Right lobe of liver (tissue), 6 donors: ENCODE results near the gene GNAL. TPM values are rescaled to one million over a fixed set of nuclear protein-coding genes. Genes with fewer than 3 reads are reported as not detected.

Experiments
- ATAC-seq, 4 donors: fragments of 200-7000 bp; cut with Tn5 transposase; one replicate each; pipeline ENCODE4 v1.9.1; 2020; ENCODE audit warnings: mild to moderate bottlenecking in 4 of 4, moderate library complexity in 4 of 4
- DNase-seq, 3 donors: peaks; one replicate each; pipeline ENCODE4 v3.0.0-alpha.2; 2020
- H3K27ac ChIP-seq, 3 donors: fragments of 200-600 bp; one replicate each; pipeline ENCODE4 v1.8.0; 2022
- H3K27me3 ChIP-seq, 2 donors: fragments of 200-600 bp; one replicate each; pipeline ENCODE4 v1.8.0; 2022
- H3K36me3 ChIP-seq, 4 donors: fragments of 200-600 bp; sonication (generic) in 1 of 4; one replicate each; pipeline versions ENCODE4 v1.5.1 to v1.8.0; 2017 to 2022; ENCODE audit warnings: control low read depth in 1 of 4
- H3K4me1 ChIP-seq, 4 donors: fragments of 200-600 bp; sonication (generic) in 1 of 4; one replicate each; pipeline versions ENCODE4 v1.5.1 to v1.8.0; 2017 to 2022; ENCODE audit warnings: control low read depth in 1 of 4
- H3K4me3 ChIP-seq, 3 donors: fragments of 200-600 bp; one replicate each; pipeline ENCODE4 v1.8.0; 2022
- H3K9me3 ChIP-seq, 4 donors: fragments of 200-600 bp; sonication (generic) in 1 of 4; one replicate each; pipeline versions ENCODE4 v1.5.1 to v1.8.0; 2017 to 2022; ENCODE audit warnings: control low read depth in 1 of 4
- POLR2A ChIP-seq: fragments of 450-650 bp; IDR thresholded peaks from one replicate; pipeline ENCODE4 v1.6.1; 2017; ENCODE audit warnings: antibody characterized with exemption, mild to moderate bottlenecking
- WGBS: methylation state at CpG from one replicate; pipeline ENCODE4 v1.1.6; 2018; ENCODE audit warnings: low coverage, low lambda C conversion rate; ENCODE audit not compliant: insufficient coverage; ENCODE audit errors: missing lambda C conversion rate; 5-methylcytosine and 5-hydroxymethylcytosine counted together
- intact Hi-C, 2 donors: fragments of 100-400 bp; cut with DNase I; formaldehyde crosslinking; loops; one replicate each; pipeline versions ENCODE4 v1.11.2 to v1.14.1; 2022
- total RNA-seq, 6 experiments: library from RNA; depleted of rRNA in 2 of 6; stranded (reverse); fragments of >200 nt in 2 of 6; fragmentation: NEBNext Ultra II Directional in 3 of 6; extraction: Animal tissue kit (Norgen Biotek cat#: 25700) in 3 of 6; gene quantifications; one replicate each; pipeline versions ENCODE4 v1.1.0 to v1.2.4, GENCODE V29; 2016 to 2023
- TF ChIP-seq, protein P1 (sequence below), 4 donors: fragments of 200-600 bp in 3 of 4; fragments of 450-650 bp in 1 of 4; IDR thresholded peaks; one replicate each; pipeline versions ENCODE4 v1.5.1 to v1.8.0; 2016 to 2022; ENCODE audit warnings: antibody characterized with exemption in 4 of 4, mild to moderate bottlenecking in 2 of 4
- donor health status: DM: no; HTN: yes; CAD: no.
- donor health status: DM: no; HTN: no; CAD: no.
- donor health status: DM: no; HTN: no; CAD: no.
- donor health status: DM: no; HTN: yes; CAD: no.
- donor health status: DM: no; HTN: yes; CAD: no.

GNAL gene
- total RNA-seq, 6 experiments from 2014 or later, result 0.19 to 1.9 (median 1.2) TPM

DNA sequence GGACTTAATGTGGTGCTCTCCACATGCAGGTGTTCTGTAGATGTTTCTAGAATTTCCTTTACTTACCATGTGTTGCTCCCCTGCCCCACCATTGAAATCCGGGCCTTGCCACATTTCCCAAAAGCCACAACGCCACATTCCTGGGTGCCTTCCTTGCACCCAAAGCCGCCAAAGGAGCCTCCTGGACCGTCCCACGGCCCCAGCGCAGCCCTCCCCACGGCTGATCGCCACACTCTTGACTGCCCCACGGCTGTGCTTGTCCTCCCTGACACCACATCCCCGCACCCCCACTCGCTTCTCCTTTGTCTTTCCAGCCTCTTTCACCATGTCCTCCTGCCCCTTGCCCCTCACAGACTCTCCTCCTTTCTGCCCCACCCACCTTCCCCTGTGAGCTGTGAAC, 121.9 kb downstream of the GNAL start:
- no peak for ATAC-seq
- intact Hi-C loops, result no loop called here
- 84% methylated on average over 8 of the region's 11 CpGs for WGBS

DNA sequence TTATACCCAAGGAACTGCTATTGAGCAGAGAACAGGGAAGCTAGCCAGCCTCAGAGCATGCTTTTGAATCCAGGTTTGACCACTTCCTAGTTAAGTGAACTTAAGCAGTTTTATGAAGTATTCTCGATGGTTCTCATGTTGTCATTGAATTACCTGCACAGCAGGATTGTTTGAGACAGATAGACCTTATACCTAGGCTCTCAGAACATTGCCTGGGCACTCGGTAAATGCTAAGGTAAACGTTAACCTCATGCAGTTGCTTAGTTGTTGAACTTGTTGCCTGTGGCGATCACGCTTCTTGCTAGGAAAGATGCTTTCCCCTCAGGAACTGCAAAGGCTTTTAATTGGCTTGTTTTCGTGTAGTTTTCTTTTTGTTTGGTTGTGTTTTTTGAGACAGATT, 128.2 kb downstream of the GNAL start:
- no peak overlapping the region for H3K4me3 ChIP-seq
- DNase-seq (no peak), ATAC-seq (no peak)
- no peaks in the 10 kb centered on the region for H3K27me3 ChIP-seq
- TF ChIP-seq, protein P1, sequence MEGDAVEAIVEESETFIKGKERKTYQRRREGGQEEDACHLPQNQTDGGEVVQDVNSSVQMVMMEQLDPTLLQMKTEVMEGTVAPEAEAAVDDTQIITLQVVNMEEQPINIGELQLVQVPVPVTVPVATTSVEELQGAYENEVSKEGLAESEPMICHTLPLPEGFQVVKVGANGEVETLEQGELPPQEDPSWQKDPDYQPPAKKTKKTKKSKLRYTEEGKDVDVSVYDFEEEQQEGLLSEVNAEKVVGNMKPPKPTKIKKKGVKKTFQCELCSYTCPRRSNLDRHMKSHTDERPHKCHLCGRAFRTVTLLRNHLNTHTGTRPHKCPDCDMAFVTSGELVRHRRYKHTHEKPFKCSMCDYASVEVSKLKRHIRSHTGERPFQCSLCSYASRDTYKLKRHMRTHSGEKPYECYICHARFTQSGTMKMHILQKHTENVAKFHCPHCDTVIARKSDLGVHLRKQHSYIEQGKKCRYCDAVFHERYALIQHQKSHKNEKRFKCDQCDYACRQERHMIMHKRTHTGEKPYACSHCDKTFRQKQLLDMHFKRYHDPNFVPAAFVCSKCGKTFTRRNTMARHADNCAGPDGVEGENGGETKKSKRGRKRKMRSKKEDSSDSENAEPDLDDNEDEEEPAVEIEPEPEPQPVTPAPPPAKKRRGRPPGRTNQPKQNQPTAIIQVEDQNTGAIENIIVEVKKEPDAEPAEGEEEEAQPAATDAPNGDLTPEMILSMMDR (IDR thresholded peaks at IDR 0.05), result no peak
- TF ChIP-seq POLR2A, result no peak
- H3K4me1 ChIP-seq, result no peaks in the 10 kb centered on the region
- no peaks in the 10 kb centered on the region for H3K9me3 ChIP-seq
- no peaks in the 10 kb centered on the region for H3K36me3 ChIP-seq
- no peak overlapping the region for H3K27ac ChIP-seq
- intact Hi-C loops, result no loop called here
- WGBS, result 44% methylated on average over 3 of the region's 6 CpGs

More for the DNA sequence above, 121.9 kb downstream of the GNAL start:
- H3K4me1 ChIP-seq, result no peaks in the 10 kb centered on the region
- H3K27ac ChIP-seq, result no peak overlapping the region
- H3K4me3 ChIP-seq, result no peak overlapping the region
- H3K36me3 ChIP-seq, result no peaks in the 10 kb centered on the region
- no peaks in the 10 kb centered on the region for H3K9me3 ChIP-seq
- TF ChIP-seq, protein P1 (IDR thresholded peaks at IDR 0.05), result no peak
- TF ChIP-seq POLR2A, result no peak
- H3K27me3 ChIP-seq, result no peaks in the 10 kb centered on the region
- DNase-seq, result no peak

- DNase-seq (no peak), ATAC-seq (no peak)
- intact Hi-C loops, result no loop called here
- H3K27ac ChIP-seq, result no peak overlapping the region
- H3K36me3 ChIP-seq, result no peaks in the 10 kb centered on the region
- H3K4me3 ChIP-seq, result no peak overlapping the region
- TF ChIP-seq, protein P1 (IDR thresholded peaks at IDR 0.05), result no peak
- TF ChIP-seq POLR2A, result no peak
- no peaks in the 10 kb centered on the region for H3K4me1 ChIP-seq
- H3K9me3 ChIP-seq, result no peaks in the 10 kb centered on the region
- no peaks in the 10 kb centered on the region for H3K27me3 ChIP-seq
- WGBS, result 71% methylated on average over 17 of the region's 17 CpGs
Observed at GRCh38 chr18:11818486-11819203, 129.6 kb downstream of the GNAL start.

GRCh38 chr18:11819938-11820337, 130.9 kb downstream of the GNAL start:
- TF ChIP-seq POLR2A, result no peak
- TF ChIP-seq, protein P1 (IDR thresholded peaks at IDR 0.05), result no peak
- H3K4me3 ChIP-seq, result no peak overlapping the region
- H3K27me3 ChIP-seq, result no peaks in the 10 kb centered on the region
- no peaks in the 10 kb centered on the region for H3K9me3 ChIP-seq
- H3K36me3 ChIP-seq, result no peaks in the 10 kb centered on the region
- DNase-seq (no peak), ATAC-seq (no peak)
- WGBS, result 68% methylated on average over 2 of the region's 2 CpGs
- H3K4me1 ChIP-seq, result no peaks in the 10 kb centered on the region
- intact Hi-C loops, result no loop called here
- H3K27ac ChIP-seq, result no peak overlapping the region
